Right hindlimb (tissue), 1 donor: ENCODE measurements around the gene MRTFB.

Experiments used
- DNase-seq: peaks from one replicate; pipeline ENCODE4 v3.0.0-alpha.2; 2018

MRTFB gene

GRCh38 chr16:14315683-14316320, 244.7 kb downstream of the MRTFB start:
- no peak for DNase-seq
